Measurements from ENCODE around the gene MRPL50.

GRCh38 chr9:101381118-101381517, 17.3 kb downstream of the MRPL50 start:
- TF ChIP-seq CTCF (IDR thresholded peaks at IDR 0.05; ENCODE audit: insufficient read depth, low read length, poor library complexity, severe bottlenecking) (no peak), EZH2phosphoT487 (conservative IDR thresholded peaks at IDR 0.05; ENCODE audit: low read length) (no peak)

Measured in SU-DHL-6 (cell line).